HG02943 (cell line): ENCODE results near the gene OXCT1.
"Not testable (repeated sequence)": the region's sequence is repeated elsewhere in the genome, so short reads cannot be mapped to it uniquely, and the experiment has no call there.

ENCODE experiments used
- ATAC-seq: cut with Tn5 transposase; IDR thresholded peaks from one replicate; pipeline ENCODE4 v1.9.1; 2021; ENCODE audit warnings: mild to moderate bottlenecking, low read depth, moderate library complexity; ENCODE audit not compliant: unreplicated experiment

The OXCT1 gene

DNA sequence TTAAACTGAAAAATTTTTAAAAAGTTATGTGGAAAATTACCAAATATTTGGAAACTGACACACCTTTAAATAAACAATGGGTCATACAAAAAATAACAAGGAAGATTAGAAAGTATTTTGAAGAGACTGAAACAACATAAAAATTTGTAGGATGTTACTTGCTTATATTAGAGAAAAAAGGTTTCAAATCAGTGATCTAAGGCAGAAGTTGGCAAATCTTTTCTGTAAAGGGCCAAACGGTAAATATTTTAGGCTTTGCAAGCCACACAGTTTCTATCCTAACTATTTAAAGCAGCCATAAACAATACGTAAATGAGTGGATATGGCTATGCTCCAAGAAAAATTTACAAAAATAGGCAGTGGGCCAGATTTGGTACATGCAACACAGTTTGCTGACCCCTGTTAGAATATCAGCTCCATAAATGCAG, 81.3 kb downstream of the OXCT1 start:
- no peak for ATAC-seq

DNA sequence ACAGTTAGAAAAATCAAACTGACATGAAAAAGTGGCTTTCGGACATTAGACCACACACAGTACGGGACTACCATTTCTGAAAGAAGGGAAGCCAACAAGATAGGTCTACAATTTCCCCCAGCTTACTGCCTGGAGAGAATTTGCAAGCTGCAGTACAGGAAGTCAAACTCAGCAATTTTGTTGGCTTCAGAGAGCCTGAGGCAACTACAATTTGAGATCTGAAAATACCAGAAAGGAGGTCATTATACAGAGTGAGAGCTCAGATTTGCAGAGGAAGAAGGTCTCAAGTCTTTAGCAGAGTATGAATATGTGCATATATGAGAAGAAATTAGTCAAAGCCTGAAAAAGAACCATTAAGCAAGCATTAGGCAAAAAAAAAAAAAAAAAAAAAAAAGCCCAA, 83.0 kb downstream of the OXCT1 start:
- no peak for ATAC-seq

DNA sequence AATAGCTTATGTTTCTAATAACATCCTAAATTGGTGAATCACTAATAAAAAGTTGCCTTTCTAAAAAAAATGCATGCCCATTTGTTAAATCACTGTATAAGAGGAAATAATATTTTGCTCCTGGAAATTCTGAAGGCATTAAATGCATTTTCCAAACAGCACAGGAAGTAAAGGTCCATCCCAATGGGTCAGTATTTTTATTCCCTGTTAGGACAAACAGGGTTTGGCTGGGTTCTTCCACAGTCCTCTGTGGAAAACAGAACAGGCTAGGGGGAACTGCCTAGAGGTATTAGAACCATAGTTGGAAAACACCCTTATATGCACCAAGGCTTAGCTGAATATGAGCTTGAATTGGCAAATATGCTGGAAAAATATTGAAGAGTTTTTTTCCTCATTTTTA, 85.2 kb downstream of the OXCT1 start:
- ATAC-seq = no peak

DNA sequence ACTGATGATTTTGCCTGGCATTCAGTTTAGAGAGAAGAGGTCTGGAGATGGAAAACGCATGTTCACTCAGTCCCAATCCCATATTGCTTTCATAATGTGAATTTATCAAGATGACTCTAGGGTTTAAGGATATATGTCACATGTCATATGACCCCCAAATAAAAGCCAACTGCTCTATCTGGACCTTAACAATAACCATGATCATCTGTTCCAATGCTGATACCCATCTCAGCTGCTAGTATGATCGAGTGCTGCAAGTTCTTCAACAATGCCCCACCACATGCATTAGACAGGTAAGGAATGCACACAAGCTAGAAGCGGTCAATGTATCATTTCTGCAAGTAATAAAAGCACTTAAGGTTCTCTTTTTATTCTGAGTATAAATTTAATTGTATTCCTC, 91.8 kb downstream of the OXCT1 start:
- ATAC-seq = no peak

DNA sequence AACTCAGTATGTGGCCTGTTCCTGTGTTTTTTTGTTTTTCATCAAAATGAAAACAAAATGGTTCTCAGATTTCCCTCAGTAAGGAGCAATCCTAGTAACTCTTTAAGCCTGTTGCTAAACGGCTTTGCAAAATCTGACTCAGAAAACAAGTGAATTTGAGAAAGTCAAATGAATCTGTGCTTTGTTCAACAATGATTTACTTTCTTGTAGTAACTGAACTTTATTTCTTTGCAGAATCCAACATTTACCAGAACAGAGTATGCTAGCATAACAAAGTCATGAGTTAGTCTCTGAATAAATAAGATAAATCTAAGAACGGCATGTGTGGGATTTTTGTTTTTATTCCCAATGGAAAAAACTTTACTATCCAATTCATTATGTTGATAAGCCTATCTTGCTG, 93.8 kb downstream of the OXCT1 start:
- no peak for ATAC-seq

DNA sequence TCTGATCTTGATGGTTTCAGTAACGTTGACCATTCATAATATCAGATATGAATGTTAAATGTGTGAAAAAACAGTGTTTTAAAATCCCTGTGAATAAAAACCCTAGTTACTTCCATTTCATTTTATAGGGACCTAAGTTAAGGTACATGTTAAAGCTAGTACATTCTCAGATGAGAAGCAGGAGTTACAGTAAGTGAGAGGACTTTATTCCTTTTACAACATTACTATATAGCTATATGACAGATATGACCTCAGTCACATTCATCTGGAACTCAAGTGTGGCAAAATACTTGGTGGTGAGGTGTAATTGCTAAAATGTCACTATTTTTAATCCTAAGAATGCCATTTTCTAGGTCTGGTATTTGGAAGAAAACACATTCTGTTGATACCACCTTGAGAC, 96.4 kb downstream of the OXCT1 start:
- ATAC-seq = no peak

DNA sequence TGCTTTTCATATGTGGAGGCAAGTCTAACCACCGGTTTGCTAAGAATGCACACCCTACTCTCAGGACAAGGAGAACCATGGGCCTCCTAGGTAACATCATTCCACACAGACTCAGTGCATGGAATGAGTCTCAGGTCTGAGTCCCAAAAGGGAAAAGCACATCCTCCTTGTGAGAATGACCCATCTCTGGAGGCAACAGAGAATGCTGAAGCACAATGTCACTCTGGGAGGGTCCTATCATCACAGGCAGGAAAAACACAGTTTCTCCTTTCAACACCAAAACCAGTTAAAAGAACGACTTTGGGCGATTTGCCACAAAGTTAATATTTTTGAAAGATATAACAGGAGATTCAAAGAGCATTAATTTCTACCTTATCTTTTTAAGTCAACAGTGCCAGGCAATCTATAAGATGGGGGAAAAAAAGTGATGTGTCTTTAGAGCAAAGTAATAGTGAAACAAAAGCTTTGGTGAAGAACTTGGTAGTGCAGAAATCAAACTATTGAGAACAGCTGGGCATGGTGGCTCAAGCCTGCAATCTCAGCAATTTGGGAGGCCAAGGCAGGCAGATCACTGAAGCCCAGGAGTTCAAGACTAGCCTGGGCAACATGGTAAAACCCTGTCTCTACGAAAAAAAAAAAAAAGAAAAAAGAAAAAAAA, 97.3 kb downstream of the OXCT1 start:
- no peak for ATAC-seq

DNA sequence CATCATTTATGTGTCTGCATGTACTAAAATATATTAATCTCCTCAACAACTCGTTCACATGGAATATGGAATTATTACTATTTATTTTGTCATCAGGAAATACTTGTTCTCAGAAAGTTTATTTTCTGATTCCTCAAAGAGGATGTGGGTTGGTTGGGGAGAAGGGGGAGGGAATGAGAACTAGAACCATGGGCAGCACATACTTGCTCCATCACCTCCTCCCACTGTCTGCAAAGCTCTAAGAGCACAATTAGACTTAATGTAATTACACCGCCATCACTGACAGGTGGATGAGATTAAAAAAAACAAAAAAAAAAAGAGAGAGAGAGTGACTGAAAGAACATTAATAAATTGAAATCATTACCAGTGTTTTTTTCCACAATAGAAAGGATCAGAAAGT, 98.2 kb downstream of the OXCT1 start:
- no peak for ATAC-seq

DNA sequence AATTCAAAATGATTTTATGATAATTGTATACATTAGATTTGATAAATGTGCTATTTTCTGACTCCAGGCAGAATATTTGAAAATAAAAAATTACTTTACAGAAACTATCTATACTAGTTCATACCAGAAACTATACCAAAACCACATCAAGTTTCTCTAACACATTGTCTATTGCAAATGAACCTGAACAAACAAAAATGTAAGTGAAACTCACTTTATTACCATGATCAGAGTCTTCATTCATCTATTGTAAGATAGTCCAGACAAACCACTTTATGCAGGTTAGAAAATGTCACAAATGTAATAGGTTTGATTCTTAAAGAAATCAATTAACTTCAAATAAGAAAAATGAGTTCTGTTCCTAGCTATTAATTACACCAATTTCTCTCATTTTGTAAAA, 99.4 kb downstream of the OXCT1 start:
- peak; percentile 86 for ATAC-seq

DNA sequence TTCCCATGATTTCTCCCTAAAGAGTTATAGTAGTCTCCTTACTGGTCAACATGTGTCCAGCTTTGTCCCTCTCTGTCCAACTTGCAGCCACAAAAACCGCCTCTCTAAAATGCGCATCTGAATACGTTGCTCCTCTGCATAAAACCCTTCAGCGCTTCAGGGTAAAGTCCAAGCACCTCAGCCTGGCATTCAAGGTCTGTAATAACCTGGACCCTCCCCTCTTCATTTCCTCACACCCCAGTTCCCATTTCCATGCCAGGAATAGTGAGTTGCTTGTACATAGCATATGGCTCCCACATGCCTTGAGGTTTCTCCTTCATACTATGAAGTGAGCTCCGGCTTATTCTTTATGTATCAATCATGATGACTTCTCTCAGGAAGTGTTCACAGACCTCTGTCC, 101.5 kb downstream of the OXCT1 start:
- ATAC-seq = no peak

DNA sequence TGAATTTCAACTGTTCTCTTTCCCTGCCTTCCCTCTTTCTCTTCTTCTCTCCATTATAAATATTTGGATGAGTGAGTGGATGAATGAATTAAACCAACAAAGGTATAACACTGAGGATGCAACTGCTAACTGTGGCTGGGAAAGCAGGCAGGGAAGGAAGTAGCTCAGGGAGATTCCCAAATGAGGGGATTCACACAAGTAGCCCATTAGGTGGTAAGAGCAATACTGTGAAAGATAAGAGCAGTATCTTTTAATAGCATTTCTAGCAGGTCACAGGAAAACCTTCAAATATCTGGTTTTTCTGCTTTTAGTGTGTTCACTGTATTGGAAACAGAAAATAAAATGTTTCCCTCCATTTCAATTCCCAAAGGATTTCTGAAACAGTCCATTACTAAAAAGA, 105.6 kb downstream of the OXCT1 start:
- ATAC-seq = no peak

DNA sequence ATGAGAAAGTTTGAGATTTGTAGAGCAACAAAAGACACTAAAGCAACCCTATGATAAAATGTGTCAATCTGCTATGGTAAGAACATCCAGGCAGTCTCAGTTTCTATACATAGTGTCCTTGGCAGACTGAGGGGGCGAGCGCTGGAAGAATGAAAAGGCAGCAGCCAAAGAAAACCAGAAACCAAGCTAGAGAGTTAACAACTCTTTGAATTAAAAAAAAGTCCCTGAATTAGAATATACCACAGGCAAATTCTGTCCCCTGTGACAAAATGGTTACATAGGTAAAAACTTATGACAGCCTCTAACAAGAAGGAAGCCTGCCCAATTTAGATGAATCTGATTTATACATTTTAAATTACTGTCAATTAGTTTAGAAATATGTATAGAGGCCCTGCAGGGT, 106.7 kb downstream of the OXCT1 start:
- no peak for ATAC-seq

DNA sequence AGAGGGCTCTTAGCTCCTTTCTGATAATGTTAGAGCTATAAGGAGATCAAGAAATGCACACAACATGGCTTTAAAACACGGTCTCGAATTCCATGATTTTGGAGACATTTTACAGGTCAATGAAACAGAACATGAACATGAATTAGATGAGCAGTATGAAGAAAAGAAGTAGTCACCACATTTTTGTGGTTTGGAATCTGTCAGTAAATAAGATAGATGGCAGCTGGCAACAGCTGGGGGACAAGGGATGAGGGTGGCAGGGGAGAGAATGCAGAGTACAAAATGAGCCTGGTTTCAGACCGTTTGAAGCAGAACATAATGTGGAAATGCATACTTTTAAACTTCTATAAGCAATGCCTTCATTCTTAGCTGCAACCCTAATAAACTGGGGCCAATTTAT, 107.1 kb downstream of the OXCT1 start:
- ATAC-seq = no peak

DNA sequence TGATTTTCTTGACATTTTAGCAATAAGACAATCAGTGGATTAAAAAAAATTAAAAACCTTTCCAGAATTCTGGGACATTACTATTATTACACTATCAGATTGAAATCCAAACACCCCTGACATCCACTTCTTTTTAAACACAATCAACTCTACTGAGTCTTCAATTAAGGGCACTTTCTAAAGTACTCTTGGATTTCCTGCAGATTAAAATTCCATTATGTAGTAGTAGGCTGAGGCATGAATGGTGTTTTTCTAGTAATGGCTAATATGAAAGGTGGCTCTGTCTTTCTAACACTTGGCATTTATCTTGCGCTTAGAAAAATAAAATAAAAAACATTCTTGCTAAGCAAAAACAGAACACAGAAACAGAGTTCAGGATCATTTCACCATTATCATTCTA, 107.8 kb downstream of the OXCT1 start:
- ATAC-seq = no peak

DNA sequence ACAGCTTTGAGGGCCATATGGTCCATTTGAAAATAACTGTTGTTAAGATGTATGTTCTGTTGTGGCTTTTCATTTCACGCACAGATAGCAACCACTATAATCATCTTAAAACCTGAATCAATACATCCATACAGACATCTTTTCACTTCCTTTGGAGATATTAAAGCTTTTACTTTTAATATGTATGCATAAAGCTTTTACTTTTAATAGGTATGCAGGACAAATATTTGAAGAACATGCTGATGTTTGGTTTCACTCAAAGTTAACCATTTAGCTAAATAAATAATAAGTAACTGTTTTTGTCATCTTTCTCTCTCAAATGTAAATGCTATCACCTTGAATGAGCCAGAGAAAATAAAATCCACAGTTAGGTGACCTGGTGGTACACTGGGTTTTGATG, 108.6 kb downstream of the OXCT1 start:
- ATAC-seq = no peak

DNA sequence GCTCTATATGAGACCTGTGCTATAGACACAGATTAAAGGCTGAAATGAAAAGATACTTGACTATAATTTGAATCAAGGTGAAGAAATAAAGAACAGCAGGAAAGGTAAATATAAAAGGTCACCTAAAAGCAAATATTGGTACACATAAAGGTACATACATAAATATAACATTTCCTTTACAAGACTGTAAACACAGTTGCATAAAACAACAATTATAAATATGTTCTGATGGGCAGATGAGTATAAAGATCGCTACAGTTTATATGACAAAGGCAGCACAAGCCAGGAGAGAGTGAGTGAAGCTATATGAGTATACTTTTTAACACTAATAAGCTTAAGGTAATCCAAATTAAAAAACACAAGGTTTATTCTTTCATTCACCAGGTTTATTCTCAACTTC, 114.5 kb downstream of the OXCT1 start:
- no peak for ATAC-seq

DNA sequence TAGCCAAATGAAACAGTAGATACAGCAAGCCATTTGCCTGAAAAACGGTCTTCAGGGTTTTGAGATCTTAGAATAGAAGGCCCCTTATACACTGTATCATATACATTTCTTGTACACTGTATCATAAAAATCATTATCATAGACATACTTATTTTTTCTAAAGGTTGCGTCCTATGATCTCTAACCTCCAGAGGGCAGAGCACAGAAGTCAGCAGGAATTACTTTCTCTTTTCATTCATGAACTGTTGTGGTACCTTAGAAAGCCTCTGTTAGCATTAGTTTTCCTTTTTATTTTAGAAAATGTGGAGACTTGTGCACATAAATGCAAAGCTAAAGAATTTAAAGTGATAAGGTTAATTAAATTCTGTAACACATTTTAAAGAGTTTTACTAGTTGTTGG, 115.4 kb downstream of the OXCT1 start:
- peak; percentile 69 for ATAC-seq

DNA sequence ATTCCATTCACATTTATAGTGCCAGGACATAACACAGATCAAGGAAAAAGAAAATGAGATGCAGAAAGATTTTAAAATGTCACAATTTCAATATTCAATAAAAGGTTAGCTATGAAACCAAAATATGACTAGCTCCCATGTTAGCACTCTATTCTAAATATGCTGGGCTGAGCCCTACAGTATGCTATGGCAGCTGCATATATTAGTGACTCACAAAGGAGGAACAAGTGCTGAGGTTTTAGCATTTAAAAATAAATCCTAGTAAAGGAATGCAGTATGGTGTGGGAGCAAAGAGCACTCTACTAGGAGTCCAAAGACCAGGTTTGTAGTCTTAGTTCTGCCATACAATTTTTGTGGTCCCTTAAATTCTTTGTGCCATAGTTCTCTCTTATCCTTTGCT, 118.4 kb downstream of the OXCT1 start:
- no peak for ATAC-seq

DNA sequence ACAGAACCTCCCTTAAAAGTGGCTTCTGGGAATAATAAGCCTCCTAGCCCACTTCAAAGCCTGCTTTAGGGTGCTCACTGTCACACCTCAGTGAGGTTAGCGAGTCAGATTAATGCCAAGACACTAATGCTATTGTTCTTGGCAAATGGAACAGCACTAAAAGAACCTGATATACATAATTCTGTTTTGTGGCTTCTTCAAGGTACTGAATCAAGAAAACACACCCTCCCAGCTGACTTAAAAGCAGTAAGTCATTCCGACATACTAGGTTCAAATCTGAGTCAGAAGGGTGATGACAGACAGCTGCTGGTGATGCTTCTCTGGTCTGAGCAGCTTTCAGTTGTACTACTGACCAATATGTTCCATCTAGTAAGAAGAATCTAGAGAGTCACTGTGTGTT, 121.6 kb downstream of the OXCT1 start:
- peak; percentile 93 for ATAC-seq

DNA sequence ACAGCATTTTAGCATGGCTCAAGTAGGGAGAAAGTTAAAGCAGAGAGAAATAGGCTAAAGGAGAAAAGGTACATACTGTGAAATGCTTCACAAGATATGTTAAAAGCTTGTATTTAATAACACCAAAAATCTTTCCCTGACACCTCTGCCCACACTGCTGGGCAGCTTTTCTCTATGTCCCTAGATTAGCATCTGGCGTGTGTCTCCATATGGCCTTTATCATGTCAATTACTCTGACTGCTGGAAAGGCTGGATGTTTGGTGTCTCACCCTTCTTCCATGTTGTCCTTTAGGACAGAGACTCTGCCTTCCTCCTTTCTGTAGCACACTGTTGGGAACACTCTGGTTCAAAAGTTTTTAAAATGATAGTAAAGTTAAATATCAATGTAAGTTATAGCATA, 122.5 kb downstream of the OXCT1 start:
- no peak for ATAC-seq

DNA sequence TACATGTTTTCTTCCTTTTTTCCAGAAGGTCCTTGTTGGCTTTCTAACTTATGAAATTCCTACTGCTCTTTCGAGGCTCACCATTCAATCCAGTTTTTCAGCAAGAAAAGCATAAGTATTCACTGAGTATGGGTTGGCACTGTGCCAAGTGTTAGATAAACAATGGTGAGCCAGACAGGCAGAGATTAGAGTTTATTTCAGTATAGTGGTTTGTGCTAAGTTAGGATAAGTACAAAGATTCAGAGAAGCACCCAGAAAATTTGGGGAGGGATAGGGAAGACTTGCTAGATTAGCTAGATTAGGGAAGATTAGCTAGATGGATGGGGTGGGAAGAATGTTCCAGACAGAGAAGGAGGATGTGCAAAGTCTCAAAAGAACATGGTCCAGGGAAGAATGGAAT, 122.9 kb downstream of the OXCT1 start:
- ATAC-seq = no peak

DNA sequence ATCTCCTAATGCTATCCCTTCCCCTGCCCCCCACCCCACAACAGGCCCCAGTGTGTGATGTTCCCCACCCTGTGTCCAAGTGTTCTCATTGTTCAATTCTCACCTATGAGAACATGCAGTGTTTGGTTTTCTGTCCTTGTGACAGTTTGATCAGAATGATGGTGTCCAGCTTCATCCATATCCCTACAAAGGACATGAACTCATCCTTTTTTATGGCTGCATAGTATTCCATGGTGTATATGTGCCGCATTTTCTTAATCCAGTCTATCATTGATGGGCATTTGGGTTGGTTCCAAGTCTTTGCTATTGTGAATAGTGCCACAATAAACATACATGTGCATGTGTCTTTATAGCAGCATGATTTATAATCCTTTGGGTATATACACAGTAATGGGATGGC, 127.6 kb downstream of the OXCT1 start:
- not testable (repeated sequence) for ATAC-seq

DNA sequence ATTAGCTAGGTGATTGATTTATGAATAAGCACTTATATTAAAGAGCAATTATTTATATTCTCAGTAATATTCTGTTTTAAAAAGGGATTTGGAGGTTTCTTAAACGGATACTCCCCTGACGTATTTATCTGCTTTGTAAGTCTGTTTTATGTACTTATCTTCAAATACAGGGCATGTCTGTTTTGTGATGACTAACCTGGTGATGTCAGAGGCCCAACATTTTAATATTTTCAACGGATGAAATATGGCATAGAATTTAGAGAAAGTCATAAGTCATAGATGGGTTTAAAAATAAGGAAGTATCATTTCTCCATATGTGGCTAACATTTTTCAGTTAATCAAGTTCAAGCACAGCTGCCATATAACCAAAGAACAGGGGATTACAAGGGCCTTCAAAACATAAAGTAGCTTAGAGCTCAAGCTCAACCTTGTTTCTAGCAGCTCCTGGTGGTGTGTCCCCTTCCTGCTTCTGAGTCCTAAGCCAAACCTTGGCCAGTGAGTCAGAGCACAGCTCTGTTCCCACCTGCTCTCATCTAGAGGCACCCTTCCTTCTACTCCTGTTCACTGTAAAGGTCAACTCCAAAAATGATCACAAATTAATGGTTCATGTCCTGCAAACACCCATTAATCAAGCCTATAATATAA, 131.4 kb downstream of the OXCT1 start:
- ATAC-seq = no peak
